Ectodermal cell (in vitro differentiated cells): ENCODE results near the gene NHSL2.
A peak's percentile ranks its signal among the peaks of the same experiment; 100 is the strongest.

Source experiments
- H3K27ac ChIP-seq: 2 replicates; pipeline ENCODE4 v1.7.0; 2013; ENCODE audit warnings: mild to moderate bottlenecking, low read depth, low read length; ENCODE audit not compliant: insufficient read depth, poor library complexity, severe bottlenecking
- H3K27me3 ChIP-seq: 2 replicates; pipeline ENCODE4 v1.7.0; 2013; ENCODE audit warnings: mild to moderate bottlenecking, low read length; ENCODE audit not compliant: insufficient read depth, control insufficient read depth, poor library complexity, severe bottlenecking
- H3K36me3 ChIP-seq: one replicate; pipeline ENCODE4 v1.7.0; 2013; ENCODE audit warnings: low read length; ENCODE audit not compliant: control insufficient read depth, insufficient read depth
- H3K4me1 ChIP-seq: one replicate; pipeline ENCODE4 v1.7.0; 2013; ENCODE audit warnings: low read length; ENCODE audit not compliant: control insufficient read depth, insufficient read depth
- H3K4me3 ChIP-seq: 2 replicates; pipeline ENCODE4 v1.7.0; 2013; ENCODE audit warnings: low read depth, low read length, control low read depth; ENCODE audit not compliant: insufficient read depth
- H3K9me3 ChIP-seq: 2 replicates; pipeline ENCODE4 v1.7.0; 2013; ENCODE audit warnings: mild to moderate bottlenecking, low read length, moderate library complexity; ENCODE audit not compliant: control insufficient read depth
- WGBS, 2 experiments: methylation state at CpG; one replicate each; pipeline ENCODE4 v1.1.7; 2013; ENCODE audit warnings: missing lambda C conversion rate in 2 of 2; 5-methylcytosine and 5-hydroxymethylcytosine counted together

Gene NHSL2

DNA sequence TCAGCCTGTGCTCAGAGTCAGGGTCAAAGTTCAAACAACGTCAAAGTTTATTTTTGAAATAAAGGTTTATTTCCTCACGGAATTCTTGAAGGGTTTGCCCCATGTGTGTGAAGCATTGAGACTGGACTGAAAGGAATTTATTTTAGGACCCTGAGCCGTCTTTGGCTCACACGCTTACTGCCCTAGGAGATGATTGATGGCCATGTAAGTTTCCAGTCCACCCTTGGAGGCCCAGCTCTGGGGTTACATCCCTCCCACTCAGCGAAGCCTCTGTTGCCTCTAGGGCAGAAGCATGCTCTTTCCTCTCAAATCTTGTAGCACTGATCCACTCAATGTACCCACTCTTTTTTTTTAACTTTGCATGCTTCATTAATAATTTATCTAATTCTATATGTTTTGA lies 4.5 kb upstream of the NHSL2 start:
- H3K9me3 ChIP-seq = no peaks in the 10 kb centered on the region
- 85 to 87% methylated on average over 5 of the region's 5 CpGs for WGBS, 2 experiments
- H3K27me3 ChIP-seq = no peaks in the 10 kb centered on the region
- no peaks in the 10 kb centered on the region for H3K36me3 ChIP-seq
- no peak overlapping the region for H3K4me3 ChIP-seq
- H3K4me1 ChIP-seq = no peaks in the 10 kb centered on the region
- no peak overlapping the region for H3K27ac ChIP-seq

DNA sequence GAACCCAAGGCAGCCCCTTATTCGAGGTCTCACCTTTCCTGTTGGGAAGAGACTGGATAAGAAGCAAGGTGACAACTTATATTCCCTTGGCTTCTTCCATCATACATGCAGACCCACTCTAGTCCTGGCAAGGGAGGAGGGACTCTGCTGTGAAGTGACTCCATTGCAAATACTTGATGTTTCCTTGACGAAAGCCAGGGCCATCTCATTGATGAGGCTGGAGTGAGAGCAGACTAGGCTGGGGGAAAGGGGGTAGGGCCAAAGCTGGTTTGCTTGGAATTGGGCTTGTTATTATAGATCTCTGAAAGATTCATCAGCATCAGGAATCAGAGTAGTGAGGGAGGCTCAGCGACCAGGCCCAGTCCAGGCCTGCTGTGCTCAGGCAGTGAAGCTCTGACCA lies 2.3 kb upstream of the NHSL2 start:
- H3K36me3 ChIP-seq = no peaks in the 10 kb centered on the region
- WGBS, 2 experiments = 73 to 86% methylated on average over 3 of the region's 3 CpGs
- no peaks in the 10 kb centered on the region for H3K9me3 ChIP-seq
- H3K4me1 ChIP-seq = peaks cover 3% of the 10 kb centered on the region
- H3K27ac ChIP-seq = no peak overlapping the region
- no peaks in the 10 kb centered on the region for H3K27me3 ChIP-seq
- H3K4me3 ChIP-seq = no peak overlapping the region

DNA sequence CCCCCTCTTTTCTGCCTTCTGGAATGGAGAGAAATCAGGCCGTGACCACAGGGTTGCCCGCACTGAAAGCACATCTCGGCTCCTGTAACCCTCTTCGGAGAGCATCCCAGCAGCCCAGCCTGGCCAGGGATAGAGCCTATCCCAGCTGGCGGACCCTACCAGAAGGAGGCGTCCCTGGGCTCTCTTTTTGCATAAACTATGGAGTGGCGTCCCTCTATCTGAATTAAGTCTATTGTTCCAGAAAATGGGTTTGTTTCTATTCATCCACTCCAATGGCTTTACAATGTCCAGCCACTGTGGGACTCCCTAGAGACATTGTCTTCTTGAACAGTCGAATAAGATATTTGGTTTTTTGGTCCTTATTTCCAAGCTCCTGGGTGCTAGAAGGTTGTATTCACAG lies 689 bp upstream of the NHSL2 start:
- Histone ChIP-seq H3K36me3 (no peaks in the 10 kb centered on the region), H3K9me3 (no peaks in the 10 kb centered on the region), H3K4me3 (peak overlapping the region; percentile 55), H3K27me3 (no peaks in the 10 kb centered on the region), H3K27ac (peak overlapping the region; percentile 26), H3K4me1 (peaks cover 3% of the 10 kb centered on the region)
- 6 to 8% methylated on average over 8 of the region's 8 CpGs for WGBS, 2 experiments

DNA sequence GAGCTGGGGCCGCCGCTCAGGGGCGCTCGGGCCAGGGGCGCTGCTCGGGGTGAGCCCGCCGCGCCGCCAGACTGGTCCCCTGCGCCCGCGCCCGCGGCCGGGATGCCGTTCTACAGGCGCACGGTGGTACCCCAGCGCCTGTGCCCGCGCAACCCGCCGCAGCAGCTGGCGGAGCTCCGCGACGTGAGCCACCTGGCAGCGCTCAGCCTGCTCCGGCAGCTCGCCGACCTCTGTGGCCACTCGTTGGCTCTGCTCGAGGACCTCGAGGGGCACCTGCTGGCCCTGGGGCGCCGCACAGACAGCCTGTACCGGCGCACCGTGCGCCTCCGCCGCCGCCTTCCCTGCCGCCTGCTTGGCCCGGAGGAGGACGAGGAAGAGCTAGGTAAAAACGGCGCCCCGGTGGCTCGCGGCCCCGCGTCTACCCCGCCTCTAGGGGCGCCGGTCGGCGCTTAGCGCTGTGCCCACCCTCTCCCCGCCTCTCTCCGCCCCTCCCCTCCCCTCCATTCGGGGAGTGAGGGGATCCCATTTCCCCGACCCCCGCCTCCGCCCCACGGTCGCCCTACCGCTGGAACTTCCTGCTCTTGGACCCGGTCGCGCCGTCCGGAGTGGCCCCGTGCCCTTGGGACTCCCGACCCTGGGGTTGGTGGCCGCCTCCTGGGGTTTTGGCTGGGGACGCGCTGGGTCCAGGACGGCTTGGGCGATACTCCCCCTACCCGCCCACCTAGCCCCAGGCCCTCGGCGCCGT lies 513 bp downstream of the NHSL2 start:
- 0% methylated on average over 79 to 85 of the region's 85 CpGs for WGBS, 2 experiments
- Histone ChIP-seq H3K27ac (peak overlapping the region; percentile 60), H3K9me3 (no peaks in the 10 kb centered on the region), H3K4me3 (peak overlapping the region; percentile 55), H3K27me3 (no peaks in the 10 kb centered on the region), H3K36me3 (no peaks in the 10 kb centered on the region), H3K4me1 (peaks cover 3% of the 10 kb centered on the region)

DNA sequence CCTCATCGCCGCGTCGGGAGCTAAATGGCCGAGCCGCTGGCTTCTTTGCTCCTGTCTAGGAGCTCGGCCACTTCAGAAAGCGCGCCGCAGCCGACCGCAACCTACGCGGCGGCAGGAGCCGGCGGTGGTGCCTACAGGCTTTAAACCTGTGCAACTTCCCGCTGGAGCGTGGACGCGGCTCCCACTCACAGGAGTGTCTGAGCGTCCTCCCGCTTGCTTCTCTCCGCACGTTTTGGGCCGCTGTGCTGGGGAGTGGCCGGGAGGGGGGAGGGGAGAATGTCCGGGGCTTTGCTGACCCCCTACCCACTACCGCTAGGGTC lies 1.0 kb downstream of the NHSL2 start:
- Histone ChIP-seq H3K9me3 (no peaks in the 10 kb centered on the region), H3K36me3 (no peaks in the 10 kb centered on the region), H3K27me3 (no peaks in the 10 kb centered on the region), H3K4me1 (peaks cover 3% of the 10 kb centered on the region), H3K27ac (no peak overlapping the region), H3K4me3 (peak overlapping the region; percentile 55)
- 0 to 1% methylated on average over 25 to 29 of the region's 29 CpGs for WGBS, 2 experiments

DNA sequence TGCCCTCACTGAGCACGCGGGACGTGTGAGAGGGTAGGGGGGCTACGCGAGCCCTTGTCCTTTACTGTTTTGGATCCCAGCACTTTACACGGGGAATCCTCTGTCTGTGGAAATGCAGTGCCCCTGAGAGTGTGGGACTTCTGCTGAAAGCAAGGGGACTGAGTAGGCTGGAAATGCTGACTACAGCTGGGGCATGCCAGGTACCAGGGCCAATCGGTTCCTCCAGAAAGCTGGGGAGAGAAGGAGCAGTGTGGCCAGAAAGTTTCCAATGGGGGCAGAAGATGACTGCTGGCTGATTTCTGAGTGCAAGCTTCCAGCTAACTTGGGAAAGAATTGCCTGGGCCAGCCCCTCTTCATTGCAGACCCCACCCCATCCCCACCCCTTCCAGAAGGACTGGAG lies 1.5 kb downstream of the NHSL2 start:
- Histone ChIP-seq H3K4me3 (peak overlapping the region; percentile 55), H3K27me3 (no peaks in the 10 kb centered on the region), H3K9me3 (no peaks in the 10 kb centered on the region), H3K27ac (no peak overlapping the region), H3K36me3 (no peaks in the 10 kb centered on the region), H3K4me1 (peaks cover 3% of the 10 kb centered on the region)
- 6 to 8% methylated on average over 7 of the region's 7 CpGs for WGBS, 2 experiments

DNA sequence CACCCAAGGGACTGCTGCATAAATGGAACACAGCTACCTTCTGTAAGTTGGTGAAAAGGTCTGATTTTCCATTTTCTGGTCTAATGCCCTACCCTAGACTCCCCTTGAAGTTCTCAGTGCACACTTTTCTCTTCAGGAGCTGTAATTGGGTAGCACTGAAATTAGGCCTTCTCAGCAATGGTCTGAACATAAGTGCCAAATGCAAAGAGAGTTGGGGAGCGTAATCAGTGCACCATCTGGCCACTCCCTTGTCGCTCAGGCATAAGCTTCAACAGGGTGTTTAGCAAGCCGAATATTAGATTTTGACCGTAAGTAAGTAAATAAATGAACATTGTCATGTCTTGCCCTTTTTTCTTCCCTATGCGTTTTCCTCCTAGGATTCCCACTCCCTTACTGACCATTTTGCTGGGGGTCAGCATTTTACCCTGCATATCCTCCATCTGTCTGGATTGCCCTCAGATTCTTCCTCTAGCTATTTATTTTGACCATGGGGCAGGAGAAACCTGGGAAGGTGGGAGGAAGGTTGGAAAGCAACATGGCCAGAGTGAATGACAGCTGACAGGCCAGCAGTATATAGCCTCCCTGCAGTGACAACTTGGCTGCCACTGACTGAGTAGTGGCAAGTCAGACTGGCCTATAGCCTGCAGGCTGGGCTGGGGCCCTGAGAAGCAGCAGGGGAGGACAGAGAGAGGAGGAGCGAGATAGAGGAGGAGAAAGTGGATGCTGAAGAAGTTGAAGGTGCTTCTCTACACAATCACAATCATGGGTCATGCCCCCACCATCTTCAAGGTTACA lies 2.7 kb downstream of the NHSL2 start:
- Histone ChIP-seq H3K36me3 (no peaks in the 10 kb centered on the region), H3K4me1 (peaks cover 3% of the 10 kb centered on the region), H3K4me3 (no peak overlapping the region), H3K27ac (no peak overlapping the region), H3K27me3 (no peaks in the 10 kb centered on the region), H3K9me3 (no peaks in the 10 kb centered on the region)
- WGBS, 2 experiments = 89 to 97% methylated on average over 5 of the region's 6 CpGs

DNA sequence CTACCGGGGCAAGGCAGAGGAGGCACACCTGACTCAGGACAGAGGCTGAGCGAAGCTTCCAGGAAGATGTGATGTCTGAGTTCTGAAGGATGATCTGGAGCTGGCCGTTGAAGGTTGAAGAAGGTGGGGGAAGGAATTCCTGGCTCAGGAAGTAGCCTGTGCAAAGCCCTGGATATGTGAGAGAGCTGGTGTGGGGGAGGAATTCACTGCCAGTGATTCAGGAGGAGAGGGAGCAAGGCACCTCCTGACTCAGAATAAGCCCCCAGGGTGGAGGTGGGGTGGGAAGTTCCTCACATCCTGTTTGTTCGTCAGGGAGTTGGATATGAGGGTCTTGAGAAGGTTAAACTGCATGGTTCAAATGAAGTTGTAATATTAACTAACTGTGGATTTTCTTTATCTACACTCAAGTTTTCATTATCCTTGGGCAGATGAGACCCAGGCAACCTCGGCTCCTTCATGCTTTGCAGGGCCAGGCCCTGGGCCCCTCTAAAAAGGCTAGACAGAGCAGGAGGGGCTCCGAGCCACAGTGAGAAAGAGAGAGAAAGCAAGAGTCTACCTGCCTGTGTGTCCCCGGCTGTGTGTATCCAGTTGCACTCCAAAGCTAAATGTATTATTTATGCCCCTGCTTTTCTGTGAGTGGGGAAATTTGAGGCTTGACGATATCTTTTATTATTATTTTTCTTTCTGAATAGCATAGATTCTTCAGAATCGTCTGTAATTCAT lies 7.1 kb downstream of the NHSL2 start:
- Histone ChIP-seq H3K4me3 (no peak overlapping the region), H3K27me3 (no peaks in the 10 kb centered on the region), H3K4me1 (peaks cover 4% of the 10 kb centered on the region), H3K27ac (no peak overlapping the region), H3K36me3 (no peaks in the 10 kb centered on the region), H3K9me3 (no peaks in the 10 kb centered on the region)
- 57 to 58% methylated on average over 6 of the region's 9 CpGs for WGBS, 2 experiments

DNA sequence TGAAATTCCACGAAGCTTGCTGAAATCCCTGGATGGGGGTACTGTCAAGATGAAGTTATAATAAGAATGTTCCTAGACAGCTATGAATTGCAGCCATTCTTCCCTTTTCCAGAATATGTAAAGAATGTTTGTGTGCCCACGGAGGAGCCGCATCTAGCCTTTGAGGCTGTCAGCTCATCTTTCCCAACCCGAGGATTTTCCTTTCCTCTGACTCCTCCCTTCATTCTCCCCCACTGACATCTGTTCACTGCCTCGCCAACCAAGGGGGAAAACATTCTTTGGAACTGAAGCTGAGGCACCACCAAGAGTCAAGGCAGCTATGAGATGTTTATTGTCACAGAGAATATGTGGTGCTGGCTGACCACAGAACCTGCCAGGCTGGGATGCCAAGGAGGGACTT lies 8.8 kb downstream of the NHSL2 start:
- Histone ChIP-seq H3K27me3 (no peaks in the 10 kb centered on the region), H3K4me3 (no peak overlapping the region), H3K4me1 (peaks cover 4% of the 10 kb centered on the region), H3K27ac (no peak overlapping the region), H3K36me3 (no peaks in the 10 kb centered on the region), H3K9me3 (no peaks in the 10 kb centered on the region)
- WGBS, 2 experiments = 19 to 20% methylated on average over 4 to 5 of the region's 5 CpGs

DNA sequence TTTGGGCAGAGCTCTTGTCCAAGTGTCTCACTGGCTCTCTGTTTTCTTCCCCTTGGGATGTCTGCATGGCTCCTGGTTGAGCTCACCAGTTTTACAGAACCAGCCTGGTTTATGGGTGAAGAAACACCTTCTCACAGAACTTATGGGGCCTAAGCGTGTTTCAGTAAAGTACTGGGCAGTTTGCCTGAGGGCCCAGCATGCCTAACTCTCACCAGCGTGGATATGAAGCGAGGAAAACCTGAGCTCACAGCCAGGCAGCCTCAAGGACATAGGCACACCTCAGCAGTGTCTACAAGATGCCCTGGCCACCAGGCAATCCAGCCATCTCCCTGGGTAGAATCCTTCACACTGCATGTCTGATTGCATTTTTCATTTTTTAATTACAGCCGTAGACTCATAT lies 9.2 kb downstream of the NHSL2 start:
- H3K4me3 ChIP-seq = no peak overlapping the region
- H3K27ac ChIP-seq = no peak overlapping the region
- 92 to 95% methylated on average over 3 of the region's 4 CpGs for WGBS, 2 experiments
- H3K27me3 ChIP-seq = no peaks in the 10 kb centered on the region
- no peaks in the 10 kb centered on the region for H3K36me3 ChIP-seq
- no peaks in the 10 kb centered on the region for H3K9me3 ChIP-seq
- peaks cover 4% of the 10 kb centered on the region for H3K4me1 ChIP-seq
